OCI-LY7 (cell line): ENCODE results near the gene DCLK1.

ENCODE experiments used
- CTCF ChIP-seq: fragments of 200-600 bp; sonication (generic); conservative IDR thresholded peaks from 2 replicates; pipeline ENCODE4 v1.5.1; 2014; ENCODE audit warnings: mild to moderate bottlenecking, antibody characterized with exemption, low read length, moderate library complexity, mixed read lengths
- EZH2phosphoT487 ChIP-seq: fragments of 200-600 bp; sonication (generic); IDR thresholded peaks from 2 replicates; pipeline ENCODE4 v1.6.1; 2018; ENCODE audit warnings: low read depth, borderline replicate concordance, mild to moderate bottlenecking, mixed run types, antibody characterized with exemption, low read length, moderate library complexity, mixed read lengths

- TF ChIP-seq CTCF (peak; percentile 39; the same call in 1 of the 2 replicates), EZH2phosphoT487 (no peak)
Measured at GRCh38 chr13:35990196-35990595, 141.0 kb downstream of the DCLK1 start.
